Caco-2 (cell line): Measurements from ENCODE around the gene HMG20A. TPM values are rescaled to one million over a fixed set of nuclear protein-coding genes. Genes with fewer than 3 reads are reported as not detected.

ENCODE experiments used
- BruUV-seq: library from RNA; stranded (reverse); fragments of 400-500 nt; replicated peaks from 2 replicates; lab custom pipeline; 2021; lab: Mats Ljungman, UMichigan
- CTCF ChIA-PET: fragments of 300-600 bp; sonication (Branson Sonifier 250); formaldehyde crosslinking; loops from one replicate; lab custom pipeline; 2022; ENCODE audit warnings: antibody characterized with exemption; lab: Charles Lee
- POLR2A ChIA-PET: fragments of 300-600 bp; sonication (Branson Sonifier 250); formaldehyde crosslinking; loops from one replicate; lab custom pipeline; 2022; ENCODE audit warnings: antibody characterized with exemption; lab: Charles Lee
- DNase-seq, 2 experiments: peaks; one replicate each; pipeline versions ENCODE4 v3.0.0 to v3.0.0-alpha.2; 2020 to 2022
- H3K27me3 ChIP-seq: replicated peaks from 2 replicates; pipeline ENCODE4 v1.6.0; 2011; ENCODE audit warnings: low read length; ENCODE audit not compliant: control insufficient read depth, insufficient read depth
- H3K36me3 ChIP-seq: 2 replicates; pipeline ENCODE4 v1.5.1; 2011; ENCODE audit warnings: low read length; ENCODE audit not compliant: control insufficient read depth, insufficient read depth
- H3K4me1 ChIP-seq: fragments of 250-450 bp; sonication (Bioruptor Pico); 2 replicates; pipeline ENCODE4 v1.5.1; 2020; ENCODE audit warnings: mild to moderate bottlenecking
- H3K4me3 ChIP-seq: 2 replicates; pipeline ENCODE4 v1.5.1; 2011; ENCODE audit warnings: low read depth, mild to moderate bottlenecking, control low read depth, low read length
- H3K9me3 ChIP-seq: fragments of 250-450 bp; sonication (Bioruptor Pico); 2 replicates; pipeline ENCODE4 v1.5.1; 2020; ENCODE audit warnings: mild to moderate bottlenecking, moderate library complexity
- H3K27ac Mint-ChIP-seq: one replicate; pipeline ENCODE4 v1.8.0; 2022; ENCODE audit warnings: mixed read lengths; ENCODE audit not compliant: unreplicated experiment
- H3K27me3 Mint-ChIP-seq: one replicate; pipeline ENCODE4 v1.8.0; 2022; ENCODE audit warnings: mixed read lengths; ENCODE audit not compliant: insufficient read depth, unreplicated experiment
- H3K36me3 Mint-ChIP-seq: one replicate; pipeline ENCODE4 v1.8.0; 2022; ENCODE audit warnings: mild to moderate bottlenecking, mixed read lengths; ENCODE audit not compliant: insufficient read depth, unreplicated experiment
- H3K4me1 Mint-ChIP-seq: one replicate; pipeline ENCODE4 v1.8.0; 2022; ENCODE audit warnings: low read depth, mixed read lengths; ENCODE audit not compliant: unreplicated experiment
- H3K4me3 Mint-ChIP-seq: one replicate; pipeline ENCODE4 v1.8.0; 2022; ENCODE audit warnings: mild to moderate bottlenecking, moderate library complexity, mixed read lengths; ENCODE audit not compliant: unreplicated experiment
- H3K9me3 Mint-ChIP-seq: one replicate; pipeline ENCODE4 v1.8.0; 2022; ENCODE audit warnings: mixed read lengths; ENCODE audit not compliant: unreplicated experiment
- CTCF ChIP-seq, 2 experiments: fragments of 200-600 bp in 1 of 2; IDR thresholded peaks; 1 replicate in 1 of 2; 2 replicates in 1 of 2; pipeline versions ENCODE4 v1.5.1 to v1.8.0; 2011 to 2022; ENCODE audit warnings: antibody characterized with exemption in 1 of 2, control low read depth in 1 of 2, inconsistent platforms in 1 of 2, low read depth in 1 of 2, low read length in 1 of 2, mild to moderate bottlenecking in 1 of 2, moderate library complexity in 1 of 2; ENCODE audit not compliant: insufficient read depth in 1 of 2, severe bottlenecking in 1 of 2, unreplicated experiment in 1 of 2
- intact Hi-C: fragments of 100-400 bp; cut with micrococcal nuclease; formaldehyde crosslinking; loops from one replicate; pipeline ENCODE4 v1.10.0; 2022; ENCODE audit not compliant: unreplicated experiment
- total RNA-seq: library from RNA; stranded (reverse); gene quantifications from 2 replicates; pipeline ENCODE4 v1.2.3, GENCODE V29; 2022

HMG20A gene
- total RNA-seq, 1 experiment from 2014 or later = 34.0 TPM

- Histone ChIP-seq H3K9me3 (no peaks in the 10 kb centered on the region), H3K27me3 (no peaks in the 10 kb centered on the region), H3K36me3 (no peaks in the 10 kb centered on the region), H3K4me3 (no peak overlapping the region), H3K4me1 (no peaks in the 10 kb centered on the region)
- H3K9me3 Mint-ChIP-seq = no peaks in the 10 kb centered on the region
- H3K27ac Mint-ChIP-seq = no peak overlapping the region
- DNase-seq = no peak
- POLR2A ChIA-PET = no interaction called here
- peaks cover 19% of the 10 kb centered on the region for H3K4me1 Mint-ChIP-seq
- CTCF ChIA-PET = no interaction called here
- no peak overlapping the region for H3K4me3 Mint-ChIP-seq
- no peak for TF ChIP-seq CTCF (IDR thresholded peaks at IDR 0.05; ENCODE audit: insufficient read depth in 1 of 2, low read depth in 1 of 2, low read length in 1 of 2, severe bottlenecking in 1 of 2, unreplicated experiment in 1 of 2)
- no TSS peak for BruUV-seq
- H3K27me3 Mint-ChIP-seq = no peaks in the 10 kb centered on the region
- intact Hi-C loops = no loop called here
- H3K36me3 Mint-ChIP-seq = peaks cover 17% of the 10 kb centered on the region
Observed at GRCh38 chr15:77457191-77457904, 36.7 kb downstream of the HMG20A start.

- CTCF ChIA-PET = no interaction called here
- no peaks in the 10 kb centered on the region for H3K27me3 Mint-ChIP-seq
- H3K9me3 Mint-ChIP-seq = no peaks in the 10 kb centered on the region
- no peak overlapping the region for H3K27ac Mint-ChIP-seq
- no peak for TF ChIP-seq CTCF (IDR thresholded peaks at IDR 0.05; ENCODE audit: insufficient read depth in 1 of 2, low read depth in 1 of 2, low read length in 1 of 2, severe bottlenecking in 1 of 2, unreplicated experiment in 1 of 2)
- Histone ChIP-seq H3K36me3 (no peaks in the 10 kb centered on the region), H3K4me3 (no peak overlapping the region), H3K4me1 (no peaks in the 10 kb centered on the region), H3K27me3 (no peaks in the 10 kb centered on the region), H3K9me3 (no peaks in the 10 kb centered on the region)
- intact Hi-C loops = no loop called here
- BruUV-seq = no TSS peak
- H3K4me1 Mint-ChIP-seq = peaks cover 19% of the 10 kb centered on the region
- H3K4me3 Mint-ChIP-seq = no peak overlapping the region
- POLR2A ChIA-PET = no interaction called here
- H3K36me3 Mint-ChIP-seq = peaks cover 17% of the 10 kb centered on the region
- DNase-seq = no peak
Observed at GRCh38 chr15:77457905-77458265, 37.2 kb downstream of the HMG20A start.

- H3K4me1 ChIP-seq = no peaks in the 10 kb centered on the region
- no peaks in the 10 kb centered on the region for H3K36me3 ChIP-seq
- intact Hi-C loops = no loop called here
- Mint-ChIP-seq H3K4me3 (no peak overlapping the region), H3K27me3 (no peaks in the 10 kb centered on the region), H3K36me3 (peaks cover 17% of the 10 kb centered on the region), H3K27ac (no peak overlapping the region), H3K9me3 (no peaks in the 10 kb centered on the region), H3K4me1 (peaks cover 15% of the 10 kb centered on the region)
- TF ChIP-seq CTCF (IDR thresholded peaks at IDR 0.05; ENCODE audit: insufficient read depth in 1 of 2, low read depth in 1 of 2, low read length in 1 of 2, severe bottlenecking in 1 of 2, unreplicated experiment in 1 of 2) = no peak
- DNase-seq = no peak
- POLR2A ChIA-PET = no interaction called here
- CTCF ChIA-PET = no interaction called here
- H3K9me3 ChIP-seq = no peaks in the 10 kb centered on the region
- no peaks in the 10 kb centered on the region for H3K27me3 ChIP-seq
- no TSS peak for BruUV-seq
- H3K4me3 ChIP-seq = no peak overlapping the region
Observed at GRCh38 chr15:77459031-77459430, 38.3 kb downstream of the HMG20A start.
